Measurements from ENCODE around the gene CACNG4. TPM values are rescaled to one million over a fixed set of nuclear protein-coding genes. Genes with fewer than 3 reads are reported as not detected.

CACNG4 gene
- polyA plus RNA-seq, 2 of the 4 experiments (the other 2 are of a cell fraction), result 6.2 to 10.2 TPM

DNA sequence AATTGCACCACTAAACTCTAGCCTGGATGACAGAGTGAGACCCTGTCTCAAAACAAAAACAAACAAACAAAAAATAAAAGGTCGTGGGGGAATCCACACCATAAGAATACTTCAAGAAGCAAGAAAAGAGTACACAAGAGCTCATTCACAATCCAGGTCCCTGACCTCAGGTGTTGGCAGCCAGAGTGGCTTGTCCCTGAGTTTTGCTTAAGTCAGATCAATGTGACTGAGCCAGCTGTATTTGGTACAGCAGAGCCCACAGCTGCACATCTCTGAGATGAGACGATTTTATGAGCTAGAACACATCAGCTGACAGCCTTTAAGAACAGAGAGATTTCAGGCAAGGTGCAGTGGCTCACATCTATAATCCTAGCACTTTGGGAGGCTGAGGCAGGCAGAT, 102.2 kb downstream of the CACNG4 start:
- ChIA-PET POLR2A (no interaction called here), CTCF (interaction anchor here (0.9 to 1.3 kb wide), 2 partner anchors 10 to 12 kb away, joined by 3 read pairs; no protein-coding TSS in a partner anchor)
- no peak overlapping the region for H3K27ac ChIP-seq
- WGBS (ENCODE audit: missing lambda C conversion rate), result 24% methylated on average over 2 of the region's 2 CpGs
- FAIRE-seq, result no peak
- no peaks in the 10 kb centered on the region for H3K9me3 ChIP-seq
- TF ChIP-seq, protein P1, sequence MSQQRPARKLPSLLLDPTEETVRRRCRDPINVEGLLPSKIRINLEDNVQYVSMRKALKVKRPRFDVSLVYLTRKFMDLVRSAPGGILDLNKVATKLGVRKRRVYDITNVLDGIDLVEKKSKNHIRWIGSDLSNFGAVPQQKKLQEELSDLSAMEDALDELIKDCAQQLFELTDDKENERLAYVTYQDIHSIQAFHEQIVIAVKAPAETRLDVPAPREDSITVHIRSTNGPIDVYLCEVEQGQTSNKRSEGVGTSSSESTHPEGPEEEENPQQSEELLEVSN (IDR thresholded peaks at IDR 0.05; ENCODE audit: borderline replicate concordance, low read depth), result no peak
- no peak for TF ChIP-seq NR3C1 (IDR thresholded peaks at IDR 0.05)
- TF ChIP-seq, protein P2, sequence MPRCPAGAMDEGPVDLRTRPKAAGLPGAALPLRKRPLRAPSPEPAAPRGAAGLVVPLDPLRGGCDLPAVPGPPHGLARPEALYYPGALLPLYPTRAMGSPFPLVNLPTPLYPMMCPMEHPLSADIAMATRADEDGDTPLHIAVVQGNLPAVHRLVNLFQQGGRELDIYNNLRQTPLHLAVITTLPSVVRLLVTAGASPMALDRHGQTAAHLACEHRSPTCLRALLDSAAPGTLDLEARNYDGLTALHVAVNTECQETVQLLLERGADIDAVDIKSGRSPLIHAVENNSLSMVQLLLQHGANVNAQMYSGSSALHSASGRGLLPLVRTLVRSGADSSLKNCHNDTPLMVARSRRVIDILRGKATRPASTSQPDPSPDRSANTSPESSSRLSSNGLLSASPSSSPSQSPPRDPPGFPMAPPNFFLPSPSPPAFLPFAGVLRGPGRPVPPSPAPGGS (IDR thresholded peaks at IDR 0.05), result no peak
- no peak for TF ChIP-seq RCOR1 (IDR thresholded peaks at IDR 0.05; ENCODE audit: low read depth, low read length)
- no peak for TF ChIP-seq MAZ (IDR thresholded peaks at IDR 0.05; ENCODE audit: borderline replicate concordance, low read depth, low read length)
- TF ChIP-seq, protein P3, sequence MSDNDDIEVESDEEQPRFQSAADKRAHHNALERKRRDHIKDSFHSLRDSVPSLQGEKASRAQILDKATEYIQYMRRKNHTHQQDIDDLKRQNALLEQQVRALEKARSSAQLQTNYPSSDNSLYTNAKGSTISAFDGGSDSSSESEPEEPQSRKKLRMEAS (IDR thresholded peaks at IDR 0.05), result no peak
- TF ChIP-seq RARB (CRISPR knock-in tag; IDR thresholded peaks at IDR 0.05), result no peak
- TF ChIP-seq HEYL (CRISPR knock-in tag; IDR thresholded peaks at IDR 0.05), result no peak
- no peak for TF ChIP-seq ZC3H11A (IDR thresholded peaks at IDR 0.05)
- TF ChIP-seq, protein P4, sequence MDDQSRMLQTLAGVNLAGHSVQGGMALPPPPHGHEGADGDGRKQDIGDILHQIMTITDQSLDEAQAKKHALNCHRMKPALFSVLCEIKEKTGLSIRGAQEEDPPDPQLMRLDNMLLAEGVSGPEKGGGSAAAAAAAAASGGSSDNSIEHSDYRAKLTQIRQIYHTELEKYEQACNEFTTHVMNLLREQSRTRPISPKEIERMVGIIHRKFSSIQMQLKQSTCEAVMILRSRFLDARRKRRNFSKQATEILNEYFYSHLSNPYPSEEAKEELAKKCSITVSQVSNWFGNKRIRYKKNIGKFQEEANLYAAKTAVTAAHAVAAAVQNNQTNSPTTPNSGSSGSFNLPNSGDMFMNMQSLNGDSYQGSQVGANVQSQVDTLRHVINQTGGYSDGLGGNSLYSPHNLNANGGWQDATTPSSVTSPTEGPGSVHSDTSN (IDR thresholded peaks at IDR 0.05), result no peak
- TF ChIP-seq EP300 (IDR thresholded peaks at IDR 0.05), result no peak
- TF ChIP-seq JUN (IDR thresholded peaks at IDR 0.05), result no peak
- TF ChIP-seq, protein P5, sequence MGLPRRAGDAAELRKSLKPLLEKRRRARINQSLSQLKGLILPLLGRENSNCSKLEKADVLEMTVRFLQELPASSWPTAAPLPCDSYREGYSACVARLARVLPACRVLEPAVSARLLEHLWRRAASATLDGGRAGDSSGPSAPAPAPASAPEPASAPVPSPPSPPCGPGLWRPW (IDR thresholded peaks at IDR 0.05), result no peak
- no peak for TF ChIP-seq FOXS1 (CRISPR knock-in tag; IDR thresholded peaks at IDR 0.05)
- no peak for TF ChIP-seq MYC (IDR thresholded peaks at IDR 0.05; ENCODE audit: borderline replicate concordance, low read length)
- no peak for TF ChIP-seq RAD21 (conservative IDR thresholded peaks at IDR 0.05 in 1 of 2, IDR thresholded peaks at IDR 0.05 in 1 of 2)
- TF ChIP-seq CBX2 (IDR thresholded peaks at IDR 0.05; ENCODE audit: borderline replicate concordance, low read depth), result no peak
- no peak for TF ChIP-seq HOXB13 (CRISPR knock-in tag; IDR thresholded peaks at IDR 0.05; ENCODE audit: low read depth)
- no peak for TF ChIP-seq SREBF2 (IDR thresholded peaks at IDR 0.05)
- TF ChIP-seq TFCP2L1 (CRISPR knock-in tag; IDR thresholded peaks at IDR 0.05), result no peak
- ATAC-seq, result no peak
- DNase-seq (ENCODE audit: low read depth in 1 of 2, low spot score in 1 of 2), result no peak
- no peaks in the 10 kb centered on the region for H3K4me1 ChIP-seq
- no peak overlapping the region for H3K4me3 ChIP-seq
- no peak overlapping the region for H3K4me2 ChIP-seq

DNA sequence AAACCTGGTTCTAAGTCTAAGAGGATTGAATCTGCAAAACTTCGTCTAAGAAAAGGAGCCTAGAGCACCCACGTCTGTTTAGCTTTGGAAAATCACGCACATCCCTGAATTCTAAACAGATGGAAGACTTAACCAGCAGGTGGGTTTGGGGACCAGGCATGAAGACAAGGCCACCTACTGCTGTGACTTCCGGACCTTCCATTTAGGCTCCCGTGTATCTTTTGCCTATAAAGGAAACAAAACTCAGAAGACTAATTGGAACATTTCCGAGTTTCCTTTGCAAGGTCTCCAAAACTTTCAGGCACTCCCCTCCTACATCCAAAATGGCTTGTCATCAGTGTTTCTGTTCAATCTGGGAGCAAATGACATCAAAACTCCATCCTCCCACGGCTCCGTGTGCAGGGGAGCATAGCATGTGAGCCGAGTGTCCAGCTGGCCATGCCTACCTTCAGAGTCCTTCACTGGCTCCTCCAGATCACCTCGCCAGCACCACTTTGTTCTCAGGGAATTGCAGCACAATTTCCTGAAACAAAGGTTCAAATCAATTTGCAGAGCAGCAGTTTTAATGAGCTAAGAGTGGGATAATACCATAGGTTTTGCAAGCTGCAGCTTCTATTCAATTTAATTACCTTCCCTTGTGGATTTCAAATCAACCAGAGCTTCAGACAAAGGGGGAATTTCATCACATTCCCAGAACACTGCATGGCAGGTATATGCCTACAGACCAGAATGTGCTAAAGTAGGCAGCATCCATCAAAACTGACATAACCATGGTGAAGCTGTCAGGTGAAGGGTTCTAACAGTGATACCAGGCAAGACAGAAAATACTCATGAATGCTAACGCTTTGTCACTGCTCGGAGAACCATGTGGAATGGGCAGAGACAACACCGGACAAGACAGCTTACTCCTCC, 103.3 kb downstream of the CACNG4 start:
- 79% methylated on average over 13 of the region's 13 CpGs for WGBS (ENCODE audit: missing lambda C conversion rate)
- no peak for DNase-seq (ENCODE audit: low read depth in 1 of 2, low spot score in 1 of 2)
- ATAC-seq, result no peak; a peak in 1 of 6 replicates
- H3K4me1 ChIP-seq, result no peaks in the 10 kb centered on the region
- no peak overlapping the region for H3K27ac ChIP-seq
- no peaks in the 10 kb centered on the region for H3K9me3 ChIP-seq
- no peak overlapping the region for H3K4me2 ChIP-seq
- ChIA-PET CTCF (interaction anchor here (0.9 to 2.1 kb wide), 4 partner anchors 9 to 13 kb away, joined by 3 to 6 read pairs (median 3); no protein-coding TSS in a partner anchor), POLR2A (no interaction called here)
- H3K4me3 ChIP-seq, result no peak overlapping the region
- no peak for FAIRE-seq
- TF ChIP-seq ZSCAN20 (CRISPR knock-in tag; IDR thresholded peaks at IDR 0.05), result no peak
- TF ChIP-seq HDAC2 (IDR thresholded peaks at IDR 0.05), result no peak
- no peak for TF ChIP-seq CHD2 (IDR thresholded peaks at IDR 0.05; ENCODE audit: low read length, partially characterized antibody)
- no peak for TF ChIP-seq CBX8 (IDR thresholded peaks at IDR 0.05)
- no peak for TF ChIP-seq HOXA7 (CRISPR knock-in tag; IDR thresholded peaks at IDR 0.05)
- TF ChIP-seq, protein P6, sequence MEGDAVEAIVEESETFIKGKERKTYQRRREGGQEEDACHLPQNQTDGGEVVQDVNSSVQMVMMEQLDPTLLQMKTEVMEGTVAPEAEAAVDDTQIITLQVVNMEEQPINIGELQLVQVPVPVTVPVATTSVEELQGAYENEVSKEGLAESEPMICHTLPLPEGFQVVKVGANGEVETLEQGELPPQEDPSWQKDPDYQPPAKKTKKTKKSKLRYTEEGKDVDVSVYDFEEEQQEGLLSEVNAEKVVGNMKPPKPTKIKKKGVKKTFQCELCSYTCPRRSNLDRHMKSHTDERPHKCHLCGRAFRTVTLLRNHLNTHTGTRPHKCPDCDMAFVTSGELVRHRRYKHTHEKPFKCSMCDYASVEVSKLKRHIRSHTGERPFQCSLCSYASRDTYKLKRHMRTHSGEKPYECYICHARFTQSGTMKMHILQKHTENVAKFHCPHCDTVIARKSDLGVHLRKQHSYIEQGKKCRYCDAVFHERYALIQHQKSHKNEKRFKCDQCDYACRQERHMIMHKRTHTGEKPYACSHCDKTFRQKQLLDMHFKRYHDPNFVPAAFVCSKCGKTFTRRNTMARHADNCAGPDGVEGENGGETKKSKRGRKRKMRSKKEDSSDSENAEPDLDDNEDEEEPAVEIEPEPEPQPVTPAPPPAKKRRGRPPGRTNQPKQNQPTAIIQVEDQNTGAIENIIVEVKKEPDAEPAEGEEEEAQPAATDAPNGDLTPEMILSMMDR (IDR thresholded peaks at IDR 0.05), result no peak
- no peak for TF ChIP-seq EHF (CRISPR knock-in tag; IDR thresholded peaks at IDR 0.05)
- TF ChIP-seq RAD21 (conservative IDR thresholded peaks at IDR 0.05 in 1 of 2, IDR thresholded peaks at IDR 0.05 in 1 of 2), result no peak

Measured in A549 (cell line).